Activated CD8-positive, alpha-beta memory T cell treated with anti-CD3 and anti-CD28 coated beads for 1 hour (primary cell): ENCODE measurements around the gene PDHX.

Source experiments
- DNase-seq, 2 donors: peaks; one replicate each; pipeline ENCODE4 v3.0.0-alpha.2; 2020; ENCODE audit warnings: low read depth in 1 of 2; ENCODE audit errors: extremely low read depth in 1 of 2

The PDHX gene

DNA sequence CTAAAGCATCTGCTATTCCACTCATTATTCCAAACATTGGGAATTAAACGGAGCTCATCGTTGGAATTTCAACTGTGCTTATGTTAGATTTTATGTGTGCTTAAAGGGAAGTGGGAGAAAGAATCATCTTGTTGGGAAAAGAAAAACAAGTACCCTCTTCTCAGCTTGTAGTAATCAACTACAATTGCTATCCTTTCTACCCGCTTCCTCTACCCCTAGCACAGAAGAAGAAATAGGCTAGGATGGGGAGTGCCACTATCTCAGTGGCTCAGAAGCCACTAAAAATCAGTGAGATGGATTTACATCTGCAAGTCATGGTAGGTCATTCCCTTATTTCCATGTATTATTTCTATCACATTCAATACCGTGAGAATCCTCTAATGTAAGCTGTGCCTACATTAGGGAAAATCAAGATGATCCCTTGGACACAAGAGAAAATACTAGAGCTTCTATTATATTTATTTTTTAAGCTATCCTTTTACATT is 124.7 kb downstream of the PDHX start:
- DNase-seq: no peak

DNA sequence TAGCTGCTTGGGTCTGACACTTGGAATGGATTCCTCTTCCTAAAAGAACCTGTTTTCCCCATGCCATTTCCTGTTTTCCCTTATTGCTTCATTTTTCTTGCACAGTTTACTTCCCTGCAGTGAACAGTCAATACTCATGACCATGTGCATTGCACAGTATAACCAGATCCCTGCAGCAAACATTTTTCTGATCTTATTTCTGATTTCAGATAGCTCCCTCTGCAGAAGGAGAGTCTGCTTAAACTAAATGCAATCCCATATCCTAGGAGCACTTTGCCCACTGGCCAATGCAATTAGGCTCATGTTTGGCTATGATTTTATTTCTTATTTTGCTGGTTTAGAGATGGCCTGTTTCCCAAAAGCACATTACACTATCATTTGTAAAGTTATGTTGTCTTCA is 125.8 kb downstream of the PDHX start:
- no peak for DNase-seq

DNA sequence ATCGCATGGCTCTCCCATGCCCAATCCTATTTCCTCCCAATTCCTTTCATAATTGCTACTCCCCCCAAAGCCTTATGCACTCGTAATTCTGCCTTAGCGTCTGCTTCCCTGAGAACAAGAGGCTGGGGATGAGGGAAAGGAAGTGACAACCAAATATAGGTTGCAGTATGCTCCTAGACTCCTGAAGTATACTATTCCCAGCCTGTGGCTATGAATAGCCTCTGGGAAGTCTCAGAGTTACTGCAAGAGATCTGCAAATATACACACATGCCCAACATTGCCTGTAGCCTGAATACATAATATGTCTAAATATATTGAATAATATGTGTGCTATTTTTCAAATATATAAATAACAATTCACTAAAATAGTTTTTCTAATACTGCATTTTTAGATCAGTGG is 126.5 kb downstream of the PDHX start:
- no peak for DNase-seq

DNA sequence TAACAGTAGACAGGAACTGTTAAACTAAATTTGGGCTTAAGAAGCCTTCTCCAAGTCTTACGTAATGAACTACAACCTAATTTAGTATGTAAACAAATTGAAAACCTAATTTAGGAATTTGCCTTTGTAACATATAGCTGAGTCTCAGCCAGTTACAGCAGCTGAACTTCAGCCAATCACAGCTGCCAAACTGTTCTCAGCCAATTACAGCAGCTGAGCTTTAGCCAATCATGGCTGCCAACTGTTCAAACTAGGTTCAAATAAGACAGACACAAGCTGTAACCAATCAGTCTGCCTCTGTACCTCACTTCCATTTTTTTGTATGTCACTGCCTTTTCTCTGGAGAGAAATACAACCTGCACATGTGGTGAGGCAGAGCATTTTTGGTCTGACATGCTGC is 127.5 kb downstream of the PDHX start:
- no peak for DNase-seq

DNA sequence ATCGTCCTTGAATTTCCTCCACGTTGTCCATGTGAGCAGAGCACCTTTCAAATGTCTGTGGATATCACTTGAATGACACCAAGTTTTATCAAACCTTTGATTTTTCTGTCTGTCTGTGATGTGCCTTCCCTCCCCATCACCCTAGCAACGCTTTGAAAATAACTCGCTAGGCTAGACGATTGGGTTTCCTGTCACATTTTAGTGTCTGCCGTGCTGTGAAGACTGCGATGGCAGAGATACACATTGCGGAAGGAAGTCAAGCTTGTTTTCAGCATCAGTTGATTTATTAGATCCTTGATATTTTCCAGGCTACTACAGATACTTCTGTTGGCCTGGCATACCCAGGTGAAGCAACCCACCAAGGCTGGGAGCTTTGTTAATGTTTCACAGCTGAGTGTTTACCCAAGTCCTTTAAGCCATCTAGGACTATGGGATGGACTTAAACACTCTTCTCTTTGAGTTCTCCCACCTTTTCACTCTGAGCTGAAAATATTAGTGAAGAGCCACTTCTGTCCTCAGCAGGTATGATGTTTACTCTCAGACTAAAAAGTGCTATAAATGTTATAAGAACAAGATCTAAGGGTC is 128.9 kb downstream of the PDHX start:
- DNase-seq: peak; percentile 33 to 65
